Neuron (in vitro differentiated cells): Measurements from ENCODE around the gene CALM1.

Experiments used
- H2AFZ ChIP-seq: one replicate; pipeline ENCODE4 v1.6.1; 2013; ENCODE audit warnings: low read depth, mild to moderate bottlenecking, inconsistent platforms, low read length, moderate library complexity
- H3K27me3 ChIP-seq: one replicate; pipeline ENCODE4 v1.6.1; 2013; ENCODE audit warnings: low read length; ENCODE audit not compliant: insufficient read depth
- H3K36me3 ChIP-seq: one replicate; pipeline ENCODE4 v1.6.1; 2013; ENCODE audit warnings: low read length; ENCODE audit not compliant: insufficient read depth
- H3K4me1 ChIP-seq: one replicate; pipeline ENCODE4 v1.6.1; 2013; ENCODE audit warnings: low read length; ENCODE audit not compliant: insufficient read depth
- H3K4me3 ChIP-seq: 2 replicates; pipeline ENCODE4 v1.5.1; 2013; ENCODE audit warnings: mild to moderate bottlenecking, low read length, moderate library complexity
- H3K9me3 ChIP-seq: one replicate; pipeline ENCODE4 v1.6.1; 2013; ENCODE audit warnings: low read length

The CALM1 gene

GRCh38 chr14:90405755-90406154 is 8.9 kb downstream of the CALM1 start:
- Histone ChIP-seq H3K4me1 (peaks cover 27% of the 10 kb centered on the region), H3K36me3 (peaks cover 56% of the 10 kb centered on the region), H3K9me3 (peaks cover 4% of the 10 kb centered on the region), H2AFZ (no peak overlapping the region), H3K27me3 (no peaks in the 10 kb centered on the region), H3K4me3 (no peak overlapping the region)

GRCh38 chr14:90406384-90406798 is 9.6 kb downstream of the CALM1 start:
- peaks cover 50% of the 10 kb centered on the region for H3K36me3 ChIP-seq
- no peaks in the 10 kb centered on the region for H3K27me3 ChIP-seq
- H3K4me1 ChIP-seq = peaks cover 21% of the 10 kb centered on the region
- no peak overlapping the region for H3K4me3 ChIP-seq
- no peak overlapping the region for H2AFZ ChIP-seq
- peaks cover 4% of the 10 kb centered on the region for H3K9me3 ChIP-seq

- no peak overlapping the region for H3K4me3 ChIP-seq
- H3K9me3 ChIP-seq = no peaks in the 10 kb centered on the region
- H3K36me3 ChIP-seq = peaks cover 42% of the 10 kb centered on the region
- H3K27me3 ChIP-seq = no peaks in the 10 kb centered on the region
- H2AFZ ChIP-seq = no peak overlapping the region
- peaks cover 19% of the 10 kb centered on the region for H3K4me1 ChIP-seq
Observed at GRCh38 chr14:90407230-90407629, 10.4 kb downstream of the CALM1 start.

- H2AFZ ChIP-seq = no peak overlapping the region
- peaks cover 28% of the 10 kb centered on the region for H3K36me3 ChIP-seq
- H3K4me3 ChIP-seq = no peak overlapping the region
- H3K9me3 ChIP-seq = no peaks in the 10 kb centered on the region
- peaks cover 19% of the 10 kb centered on the region for H3K4me1 ChIP-seq
- H3K27me3 ChIP-seq = no peaks in the 10 kb centered on the region
Observed at GRCh38 chr14:90408713-90409112, 11.9 kb downstream of the CALM1 start.

GRCh38 chr14:90409209-90409730 is 12.4 kb downstream of the CALM1 start:
- H3K4me3 ChIP-seq = no peak overlapping the region
- H3K27me3 ChIP-seq = no peaks in the 10 kb centered on the region
- peaks cover 23% of the 10 kb centered on the region for H3K36me3 ChIP-seq
- no peaks in the 10 kb centered on the region for H3K9me3 ChIP-seq
- H2AFZ ChIP-seq = no peak overlapping the region
- H3K4me1 ChIP-seq = peaks cover 19% of the 10 kb centered on the region

GRCh38 chr14:90412058-90412457 is 15.2 kb downstream of the CALM1 start:
- H3K4me3 ChIP-seq = no peak overlapping the region
- H3K4me1 ChIP-seq = peaks cover 17% of the 10 kb centered on the region
- H2AFZ ChIP-seq = no peak overlapping the region
- no peaks in the 10 kb centered on the region for H3K27me3 ChIP-seq
- H3K36me3 ChIP-seq = no peaks in the 10 kb centered on the region
- H3K9me3 ChIP-seq = no peaks in the 10 kb centered on the region

GRCh38 chr14:90416720-90417119 is 19.9 kb downstream of the CALM1 start:
- Histone ChIP-seq H3K4me1 (peaks cover 10% of the 10 kb centered on the region), H3K36me3 (no peaks in the 10 kb centered on the region), H3K27me3 (no peaks in the 10 kb centered on the region), H3K4me3 (no peak overlapping the region), H2AFZ (no peak overlapping the region), H3K9me3 (no peaks in the 10 kb centered on the region)

GRCh38 chr14:90418053-90418452 is 21.2 kb downstream of the CALM1 start:
- Histone ChIP-seq H2AFZ (no peak overlapping the region), H3K27me3 (no peaks in the 10 kb centered on the region), H3K9me3 (no peaks in the 10 kb centered on the region), H3K36me3 (no peaks in the 10 kb centered on the region), H3K4me1 (peaks cover 14% of the 10 kb centered on the region), H3K4me3 (no peak overlapping the region)

GRCh38 chr14:90419200-90419599 is 22.4 kb downstream of the CALM1 start:
- Histone ChIP-seq H3K36me3 (no peaks in the 10 kb centered on the region), H3K4me3 (no peak overlapping the region), H3K27me3 (no peaks in the 10 kb centered on the region), H2AFZ (no peak overlapping the region), H3K9me3 (no peaks in the 10 kb centered on the region), H3K4me1 (peaks cover 17% of the 10 kb centered on the region)

GRCh38 chr14:90421001-90421631 is 24.3 kb downstream of the CALM1 start:
- no peak overlapping the region for H3K4me3 ChIP-seq

GRCh38 chr14:90421632-90422020 is 24.8 kb downstream of the CALM1 start:
- no peaks in the 10 kb centered on the region for H3K36me3 ChIP-seq

More at GRCh38 chr14:90421001-90421631, 24.3 kb downstream of the CALM1 start:
- Histone ChIP-seq H3K4me1 (peaks cover 25% of the 10 kb centered on the region), H3K9me3 (no peaks in the 10 kb centered on the region), H2AFZ (no peak overlapping the region), H3K27me3 (no peaks in the 10 kb centered on the region), H3K36me3 (no peaks in the 10 kb centered on the region)

GRCh38 chr14:90423166-90423565 is 26.3 kb downstream of the CALM1 start:
- H3K4me1 ChIP-seq = peaks cover 25% of the 10 kb centered on the region
- no peaks in the 10 kb centered on the region for H3K27me3 ChIP-seq
- H3K9me3 ChIP-seq = no peaks in the 10 kb centered on the region
- H2AFZ ChIP-seq = no peak overlapping the region
- no peak overlapping the region for H3K4me3 ChIP-seq
- H3K36me3 ChIP-seq = no peaks in the 10 kb centered on the region

More at GRCh38 chr14:90421632-90422020, 24.8 kb downstream of the CALM1 start:
- no peaks in the 10 kb centered on the region for H3K27me3 ChIP-seq
- H3K4me1 ChIP-seq = peaks cover 25% of the 10 kb centered on the region
- no peak overlapping the region for H3K4me3 ChIP-seq
- no peaks in the 10 kb centered on the region for H3K9me3 ChIP-seq
- H2AFZ ChIP-seq = no peak overlapping the region

GRCh38 chr14:90424075-90424474 is 27.2 kb downstream of the CALM1 start:
- no peaks in the 10 kb centered on the region for H3K36me3 ChIP-seq
- no peaks in the 10 kb centered on the region for H3K27me3 ChIP-seq
- H3K4me3 ChIP-seq = no peak overlapping the region
- peaks cover under 1% of the 10 kb centered on the region for H3K9me3 ChIP-seq
- H3K4me1 ChIP-seq = peaks cover 25% of the 10 kb centered on the region
- no peak overlapping the region for H2AFZ ChIP-seq
